SK-N-SH (cell line): ENCODE data around the gene VPS25. TPM values are rescaled to one million over a fixed set of nuclear protein-coding genes. Genes with fewer than 3 reads are reported as not detected.

Experiments used
- CTCF ChIA-PET: fragments of 300-600, 350-600 bp; formaldehyde crosslinking; extraction: SDS; loops from one replicate; lab custom pipeline; 2021; lab: Yijun Ruan, JAX
- POLR2A ChIA-PET: fragments of 350-600 bp; sonication (Branson Sonifier 250); formaldehyde crosslinking; extraction: SDS; loops from one replicate; lab custom pipeline; 2020; ENCODE audit warnings: antibody characterized with exemption, inconsistent platforms; lab: Yijun Ruan, JAX
- DNase-seq: peaks from one replicate; pipeline ENCODE4 v3.0.0; 2012
- H2AFZ ChIP-seq: fragments of 200-600 bp; sonication (generic); 2 replicates; pipeline ENCODE4 v1.8.1; 2016; ENCODE audit warnings: antibody characterized with exemption, mild to moderate bottlenecking, low read depth
- H3F3A ChIP-seq: fragments of 200-600 bp; sonication (generic); replicated peaks from 2 replicates; pipeline ENCODE3; 2016; ENCODE audit warnings: antibody characterized with exemption, mild to moderate bottlenecking; ENCODE audit not compliant: insufficient read depth
- H3K27ac ChIP-seq, 2 experiments: fragments of 200-500 bp in 1 of 2; fragments of 200-600 bp in 1 of 2; sonication (Bioruptor generic) in 1 of 2; sonication (generic), shearing (Covaris generic) in 1 of 2; 2 replicates each; pipeline versions ENCODE4 v1.5.1 to v1.6.1; 2014 to 2016; ENCODE audit warnings: low read depth in 2 of 2, inconsistent platforms in 1 of 2, low read length in 1 of 2, mild to moderate bottlenecking in 1 of 2, mixed read lengths in 1 of 2
- H3K27me3 ChIP-seq: fragments of 200-600 bp; sonication (generic), shearing (Covaris generic); 2 replicates; pipeline ENCODE4 v1.6.1; 2016; ENCODE audit warnings: mixed run types; ENCODE audit not compliant: insufficient read depth
- H3K36me3 ChIP-seq, 2 experiments: fragments of 200-500 bp in 1 of 2; fragments of 200-600 bp in 1 of 2; sonication (Bioruptor generic) in 1 of 2; sonication (generic) in 1 of 2; replicated peaks in 1 of 2; 2 replicates each; pipeline versions ENCODE3 to v1.5.1; 2014 to 2016; ENCODE audit warnings: low read length in 1 of 2, mild to moderate bottlenecking in 1 of 2; ENCODE audit not compliant: insufficient read depth in 2 of 2, control insufficient read depth in 1 of 2
- H3K4me1 ChIP-seq, 2 experiments: fragments of 200-500 bp in 1 of 2; fragments of 200-600 bp in 1 of 2; sonication (Bioruptor generic) in 1 of 2; sonication (generic), shearing (Covaris generic) in 1 of 2; 2 replicates each; pipeline versions ENCODE4 v1.5.1 to v1.6.1; 2014 to 2016; ENCODE audit warnings: low read depth in 1 of 2, low read length in 1 of 2, mixed run types in 1 of 2; ENCODE audit not compliant: insufficient read depth in 2 of 2, control insufficient read depth in 1 of 2
- H3K4me2 ChIP-seq: fragments of 200-600 bp; sonication (generic), shearing (Covaris generic); 2 replicates; pipeline ENCODE4 v1.6.1; 2017; ENCODE audit warnings: mixed run types
- H3K4me3 ChIP-seq, 2 experiments: fragments of 200-500 bp in 1 of 2; fragments of 200-600 bp in 1 of 2; sonication (Bioruptor generic) in 1 of 2; sonication (generic), shearing (Covaris generic) in 1 of 2; 2 replicates each; pipeline versions ENCODE4 v1.5.1 to v1.8.1; 2014 to 2016; ENCODE audit warnings: low read depth in 2 of 2, inconsistent platforms in 1 of 2, low read length in 1 of 2, mild to moderate bottlenecking in 1 of 2, mixed read lengths in 1 of 2, moderate library complexity in 1 of 2
- H3K79me2 ChIP-seq: fragments of 200-600 bp; sonication (generic); 2 replicates; pipeline ENCODE4 v1.8.1; 2017; ENCODE audit warnings: mild to moderate bottlenecking; ENCODE audit not compliant: insufficient read depth
- H3K9ac ChIP-seq: fragments of 200-600 bp; sonication (generic); 2 replicates; pipeline ENCODE4 v1.6.1; 2017; ENCODE audit warnings: mixed run types
- H3K9me2 ChIP-seq: fragments of 200-600 bp; sonication (generic); 2 replicates; pipeline ENCODE4 v1.6.1; 2017; ENCODE audit warnings: mixed run types
- H3K9me3 ChIP-seq: fragments of 200-600 bp; sonication (generic); 2 replicates; pipeline ENCODE4 v1.6.1; 2017; ENCODE audit warnings: mixed run types, mild to moderate bottlenecking, moderate library complexity
- H4K20me1 ChIP-seq: fragments of 200-600 bp; sonication (generic); 2 replicates; pipeline ENCODE4 v1.6.1; 2017; ENCODE audit warnings: mild to moderate bottlenecking, mixed run types; ENCODE audit not compliant: insufficient read depth
- FOSL2 ChIP-seq: IDR thresholded peaks from 2 replicates; pipeline ENCODE4 v1.4.0; 2012; ENCODE audit warnings: low read depth, mild to moderate bottlenecking, moderate library complexity, borderline replicate concordance
- JUND ChIP-seq: IDR thresholded peaks from 2 replicates; pipeline ENCODE4 v1.4.0; 2012
- MXI1 ChIP-seq: IDR thresholded peaks from 2 replicates; pipeline ENCODE4 v1.6.1; 2012; ENCODE audit warnings: mild to moderate bottlenecking, low read depth, low read length, improper control_type of control experiment
- NRF1 ChIP-seq: IDR thresholded peaks from 2 replicates; pipeline ENCODE4 v1.6.1; 2012; ENCODE audit warnings: low read depth, mild to moderate bottlenecking, low read length
- PBX3 ChIP-seq: IDR thresholded peaks from 2 replicates; pipeline ENCODE4; 2012
- RAD21 ChIP-seq: IDR thresholded peaks from 2 replicates; pipeline ENCODE4 v1.6.1; 2012; ENCODE audit warnings: mild to moderate bottlenecking, low read length
- RCOR1 ChIP-seq: fragments of 150-350 bp; IDR thresholded peaks from 2 replicates; pipeline ENCODE4 v1.6.1; 2017; ENCODE audit warnings: antibody characterized with exemption, low read length
- REST ChIP-seq: IDR thresholded peaks from 2 replicates; pipeline ENCODE4 v1.6.1; 2012; ENCODE audit warnings: mild to moderate bottlenecking, low read depth, low read length, moderate library complexity
- RFX5 ChIP-seq: IDR thresholded peaks from 2 replicates; pipeline ENCODE4 v1.6.1; 2012; ENCODE audit warnings: mild to moderate bottlenecking, improper control_type of control experiment, low read length
- RXRA ChIP-seq: IDR thresholded peaks from 2 replicates; pipeline ENCODE4 v1.4.0; 2012; ENCODE audit warnings: low read depth, mild to moderate bottlenecking, borderline replicate concordance
- SIN3A ChIP-seq: IDR thresholded peaks from 2 replicates; pipeline ENCODE4 v1.6.1; 2012; ENCODE audit warnings: low read depth, mild to moderate bottlenecking, low read length, moderate library complexity, borderline replicate concordance
- SMC3 ChIP-seq: IDR thresholded peaks from 2 replicates; pipeline ENCODE4 v1.6.1; 2012; ENCODE audit warnings: low read depth, low read length, improper control_type of control experiment
- USF1 ChIP-seq: IDR thresholded peaks from 2 replicates; pipeline ENCODE4 v1.4.0; 2012; ENCODE audit warnings: low read depth, borderline replicate concordance
- WGBS: methylation state at CpG from one replicate; pipeline ENCODE4 v1.1.6; 2017; ENCODE audit warnings: low lambda C conversion rate; 5-methylcytosine and 5-hydroxymethylcytosine counted together
- polyA plus RNA-seq, 3 experiments: library from polyadenylated mRNA; depleted of rRNA; stranded (reverse); fragments of >200 nt; gene quantifications; 2 replicates each; pipeline ENCODE4 v1.2.3, GENCODE V29; 2012
- TF ChIP-seq, protein P1 (sequence below): fragments of 150-350 bp; IDR thresholded peaks from 2 replicates; pipeline ENCODE4 v1.6.1; 2016; ENCODE audit warnings: mild to moderate bottlenecking, low read depth, low read length
- TF ChIP-seq, protein P2 (sequence below): IDR thresholded peaks from 2 replicates; pipeline ENCODE4 v1.4.0; 2012; ENCODE audit warnings: low read depth

VPS25 gene
- polyA plus RNA-seq, 1 of the 3 experiments (the other 2 are of a cell fraction), result 127 TPM

GRCh38 chr17:42784811-42785592, 11.8 kb downstream of the VPS25 start:
- Histone ChIP-seq H3K36me3 (peaks cover 8 to 10% of the 10 kb centered on the region in 2 experiments), H3K4me2 (no peak overlapping the region), H3K4me3 (no peak overlapping the region), H2AFZ (no peak overlapping the region), H3K4me1 (peaks cover 8 to 14% of the 10 kb centered on the region in 2 experiments; a peak in 3 of 4 replicates), H3K9me2 (no peaks in the 10 kb centered on the region), H3K79me2 (peaks cover 49% of the 10 kb centered on the region), H3K9me3 (no peaks in the 10 kb centered on the region), H4K20me1 (no peaks in the 10 kb centered on the region), H3K9ac (no peak overlapping the region), H3K27me3 (no peaks in the 10 kb centered on the region), H3K27ac (no peak overlapping the region), H3F3A (peaks cover 10% of the 10 kb centered on the region)
- WGBS, result 82% methylated on average over 47 of the region's 52 CpGs
- ChIA-PET POLR2A (no interaction called here), CTCF (no interaction called here)
- DNase-seq, result peak; percentile 45
- TF ChIP-seq RFX5, result no peak
- TF ChIP-seq PBX3, result no peak
- no peak for TF ChIP-seq NRF1
- TF ChIP-seq USF1, result no peak
- TF ChIP-seq RCOR1, result no peak
- TF ChIP-seq, protein P1, sequence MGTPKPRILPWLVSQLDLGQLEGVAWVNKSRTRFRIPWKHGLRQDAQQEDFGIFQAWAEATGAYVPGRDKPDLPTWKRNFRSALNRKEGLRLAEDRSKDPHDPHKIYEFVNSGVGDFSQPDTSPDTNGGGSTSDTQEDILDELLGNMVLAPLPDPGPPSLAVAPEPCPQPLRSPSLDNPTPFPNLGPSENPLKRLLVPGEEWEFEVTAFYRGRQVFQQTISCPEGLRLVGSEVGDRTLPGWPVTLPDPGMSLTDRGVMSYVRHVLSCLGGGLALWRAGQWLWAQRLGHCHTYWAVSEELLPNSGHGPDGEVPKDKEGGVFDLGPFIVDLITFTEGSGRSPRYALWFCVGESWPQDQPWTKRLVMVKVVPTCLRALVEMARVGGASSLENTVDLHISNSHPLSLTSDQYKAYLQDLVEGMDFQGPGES, result no peak
- no peak for TF ChIP-seq FOSL2
- no peak for TF ChIP-seq REST
- no peak for TF ChIP-seq RAD21
- no peak for TF ChIP-seq RXRA
- TF ChIP-seq, protein P2, sequence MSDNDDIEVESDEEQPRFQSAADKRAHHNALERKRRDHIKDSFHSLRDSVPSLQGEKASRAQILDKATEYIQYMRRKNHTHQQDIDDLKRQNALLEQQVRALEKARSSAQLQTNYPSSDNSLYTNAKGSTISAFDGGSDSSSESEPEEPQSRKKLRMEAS, result no peak
- TF ChIP-seq MXI1, result no peak
- TF ChIP-seq JUND, result no peak
- TF ChIP-seq SIN3A, result no peak
- TF ChIP-seq SMC3, result no peak
